ENCODE results near the gene APOL4.
"Not testable (repeated sequence)": the region's sequence is repeated elsewhere in the genome, so short reads cannot be mapped to it uniquely, and the experiment has no call there.

Gene APOL4

GRCh38 chr22:36156119-36156514 is 45.5 kb downstream of the APOL4 start:
- TF ChIP-seq, protein P1, sequence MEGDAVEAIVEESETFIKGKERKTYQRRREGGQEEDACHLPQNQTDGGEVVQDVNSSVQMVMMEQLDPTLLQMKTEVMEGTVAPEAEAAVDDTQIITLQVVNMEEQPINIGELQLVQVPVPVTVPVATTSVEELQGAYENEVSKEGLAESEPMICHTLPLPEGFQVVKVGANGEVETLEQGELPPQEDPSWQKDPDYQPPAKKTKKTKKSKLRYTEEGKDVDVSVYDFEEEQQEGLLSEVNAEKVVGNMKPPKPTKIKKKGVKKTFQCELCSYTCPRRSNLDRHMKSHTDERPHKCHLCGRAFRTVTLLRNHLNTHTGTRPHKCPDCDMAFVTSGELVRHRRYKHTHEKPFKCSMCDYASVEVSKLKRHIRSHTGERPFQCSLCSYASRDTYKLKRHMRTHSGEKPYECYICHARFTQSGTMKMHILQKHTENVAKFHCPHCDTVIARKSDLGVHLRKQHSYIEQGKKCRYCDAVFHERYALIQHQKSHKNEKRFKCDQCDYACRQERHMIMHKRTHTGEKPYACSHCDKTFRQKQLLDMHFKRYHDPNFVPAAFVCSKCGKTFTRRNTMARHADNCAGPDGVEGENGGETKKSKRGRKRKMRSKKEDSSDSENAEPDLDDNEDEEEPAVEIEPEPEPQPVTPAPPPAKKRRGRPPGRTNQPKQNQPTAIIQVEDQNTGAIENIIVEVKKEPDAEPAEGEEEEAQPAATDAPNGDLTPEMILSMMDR (conservative IDR thresholded peaks at IDR 0.05; ENCODE audit: low read length), result no peak
- no peak for DNase-seq (ENCODE audit: low read depth)
- H3K4me3 ChIP-seq (ENCODE audit: low read length), result peak overlapping the region; percentile 59

- H3K4me3 ChIP-seq (ENCODE audit: low read length), result peak overlapping the region; percentile 59
- DNase-seq (ENCODE audit: low read depth), result peak; percentile 68
- TF ChIP-seq, protein P1 (conservative IDR thresholded peaks at IDR 0.05; ENCODE audit: low read length), result no peak
Observed at GRCh38 chr22:36155702-36156101, 45.9 kb downstream of the APOL4 start.

DNA sequence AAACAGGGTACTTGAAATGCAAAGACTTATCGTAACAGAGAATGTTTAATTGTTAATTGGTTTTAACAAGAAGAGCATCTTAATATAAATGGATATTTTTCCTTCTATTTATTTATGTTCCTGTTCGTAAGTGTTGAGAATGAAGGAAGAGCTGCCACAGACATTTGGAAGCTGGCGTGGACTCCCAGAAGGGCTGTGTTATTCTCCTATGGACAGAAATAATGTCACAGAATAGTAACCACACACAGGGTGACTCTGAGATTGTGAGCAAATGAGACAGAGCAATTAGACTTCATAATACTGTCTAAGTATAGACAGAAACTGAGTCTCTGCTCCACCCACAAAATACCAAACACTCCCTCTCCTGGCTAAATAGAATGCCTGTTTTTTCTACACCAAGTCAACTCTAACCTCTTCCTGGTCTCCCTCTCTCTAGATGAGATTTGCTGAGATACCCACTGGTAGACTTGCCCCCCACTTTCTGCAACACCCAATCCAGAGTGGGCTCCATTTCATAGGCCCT is 47.1 kb downstream of the APOL4 start:
- no peak overlapping the region for H3K4me3 ChIP-seq (ENCODE audit: low read length)
- no peak for DNase-seq (ENCODE audit: low read depth)
- TF ChIP-seq, protein P1 (conservative IDR thresholded peaks at IDR 0.05; ENCODE audit: low read length), result no peak

DNA sequence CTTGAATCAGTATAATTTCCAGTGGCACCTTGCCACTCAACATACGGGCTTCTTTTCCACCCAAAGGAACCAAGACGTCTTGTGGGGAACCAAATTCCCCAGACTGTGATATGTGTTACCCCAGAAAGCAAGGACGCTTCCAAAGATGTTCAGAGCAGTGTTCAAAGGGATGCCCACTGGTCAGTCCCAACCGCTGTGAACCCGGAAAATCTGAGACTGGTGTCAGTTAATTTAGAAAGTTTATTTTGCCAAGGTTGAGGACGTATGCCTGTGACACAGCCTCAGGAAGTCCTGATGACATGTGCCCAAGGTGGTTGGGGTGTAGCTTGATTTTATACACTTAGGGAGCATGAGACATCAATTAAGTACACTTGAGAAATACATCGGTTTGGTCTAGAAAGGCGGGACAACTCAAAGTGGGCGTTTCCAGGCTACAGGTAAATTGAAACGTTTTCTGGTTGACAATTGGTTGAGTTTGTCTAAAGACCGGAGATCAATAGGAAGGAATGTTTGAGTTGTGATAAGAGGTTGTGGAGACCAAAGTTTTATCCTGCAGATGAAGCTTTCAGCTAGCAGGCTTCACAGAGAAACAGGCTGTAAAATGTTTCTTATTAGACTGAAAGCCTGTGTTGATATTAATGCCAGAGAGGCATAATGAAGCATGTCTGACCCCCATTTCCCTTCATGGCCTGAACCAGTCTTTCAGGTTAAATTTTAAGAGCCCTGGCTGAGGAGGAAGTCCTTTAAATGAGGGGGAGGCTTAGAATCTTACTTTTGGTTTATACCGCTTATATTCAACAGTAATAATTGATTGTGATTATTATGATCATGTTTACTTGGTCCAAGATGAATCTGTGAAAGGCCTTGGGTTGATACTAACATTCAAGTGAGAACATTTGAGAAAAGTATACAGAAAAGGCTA is 47.8 kb downstream of the APOL4 start:
- no peak overlapping the region for H3K4me3 ChIP-seq (ENCODE audit: low read length)
- TF ChIP-seq, protein P1 (conservative IDR thresholded peaks at IDR 0.05; ENCODE audit: low read length), result no peak
- no peak for DNase-seq (ENCODE audit: low read depth)

DNA sequence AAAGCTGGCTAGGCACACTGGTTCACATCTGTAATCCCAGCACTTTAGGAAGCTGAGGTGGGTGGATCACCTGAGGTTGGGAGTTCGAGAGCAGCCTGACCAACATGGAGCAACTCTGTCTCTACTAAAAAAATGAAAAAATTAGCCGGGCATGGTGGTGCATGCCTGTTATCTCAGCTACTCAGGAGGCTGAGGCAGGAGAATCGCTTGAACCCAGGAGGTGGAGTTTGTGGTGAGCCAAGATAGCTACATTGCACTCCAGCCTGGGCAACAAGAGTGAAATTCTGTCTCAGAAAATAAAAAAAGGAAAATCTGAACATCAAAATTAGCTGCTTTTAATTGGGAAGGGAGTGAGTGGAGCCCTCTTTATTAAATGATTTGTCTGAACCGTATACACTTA is 48.8 kb downstream of the APOL4 start:
- DNase-seq (ENCODE audit: low read depth); H3K4me3 ChIP-seq (ENCODE audit: low read length): not testable (repeated sequence)

DNA sequence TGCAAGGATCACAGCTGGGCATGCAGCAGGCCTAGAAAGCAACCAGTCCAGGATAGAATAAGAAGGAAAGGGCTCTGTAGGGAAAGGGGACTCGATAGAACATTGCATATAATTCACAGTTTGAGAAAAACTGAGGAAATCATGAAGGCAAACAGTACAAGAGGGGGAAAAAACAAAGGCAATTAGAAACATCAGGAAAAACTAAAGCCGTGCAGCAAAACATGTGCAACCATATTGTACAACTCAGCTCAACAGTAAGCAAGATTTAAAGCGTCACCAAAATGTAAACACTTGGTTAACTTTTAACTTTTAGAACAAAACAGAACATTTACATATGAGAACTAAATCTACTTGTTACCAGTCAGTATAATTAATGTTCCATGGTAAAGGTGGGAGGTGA is 49.5 kb downstream of the APOL4 start:
- DNase-seq (ENCODE audit: low read depth), result no peak
- TF ChIP-seq, protein P1 (conservative IDR thresholded peaks at IDR 0.05; ENCODE audit: low read length), result no peak
- H3K4me3 ChIP-seq (ENCODE audit: low read length), result no peak overlapping the region

GRCh38 chr22:36151006-36151595 is 50.5 kb downstream of the APOL4 start:
- TF ChIP-seq, protein P1 (conservative IDR thresholded peaks at IDR 0.05; ENCODE audit: low read length), result no peak

More at GRCh38 chr22:36151006-36151595, 50.5 kb downstream of the APOL4 start:
- no peak for DNase-seq (ENCODE audit: low read depth)
- no peak overlapping the region for H3K4me3 ChIP-seq (ENCODE audit: low read length)

Data from AG10803 (cell line).